Measurements from ENCODE around the gene SYNDIG1. TPM values are rescaled to one million over a fixed set of nuclear protein-coding genes. Genes with fewer than 3 reads are reported as not detected.

SYNDIG1 gene
- polyA plus RNA-seq, 1 experiment: 1.7 TPM

- Histone ChIP-seq H3K27me3 (ENCODE audit: control insufficient read depth, insufficient read depth, low read length) (no peaks in the 10 kb centered on the region; the same call in 1 of the 2 replicates), H3K4me3 (ENCODE audit: low read depth, low read length) (no peak overlapping the region), H3K36me3 (ENCODE audit: control insufficient read depth, insufficient read depth, low read length) (no peaks in the 10 kb centered on the region)
- POLR2A ChIA-PET: no interaction called here
- no peak for DNase-seq (ENCODE audit: low read depth)
- no peak for TF ChIP-seq CTCF (IDR thresholded peaks at IDR 0.05; ENCODE audit: insufficient read depth, low read depth, low read length)
- CTCF ChIA-PET: no interaction called here
These were observed 45.8 kb upstream of the SYNDIG1 start for GRCh38 chr20:24423390-24424313.

GRCh38 chr20:24425523-24426135 lies 43.8 kb upstream of the SYNDIG1 start:
- TF ChIP-seq CTCF (IDR thresholded peaks at IDR 0.05; ENCODE audit: insufficient read depth, low read depth, low read length): no peak
- Histone ChIP-seq H3K27me3 (ENCODE audit: control insufficient read depth, insufficient read depth, low read length) (no peaks in the 10 kb centered on the region; the same call in 1 of the 2 replicates), H3K36me3 (ENCODE audit: control insufficient read depth, insufficient read depth, low read length) (no peaks in the 10 kb centered on the region), H3K4me3 (ENCODE audit: low read depth, low read length) (no peak overlapping the region)
- ChIA-PET CTCF (no interaction called here), POLR2A (no interaction called here)
- DNase-seq (ENCODE audit: low read depth): no peak

- ChIA-PET POLR2A (no interaction called here), CTCF (interaction anchor here (1.0 kb wide), 1 partner anchor 39 kb away, joined by 4 read pairs; no protein-coding TSS in a partner anchor)
- no peak for DNase-seq (ENCODE audit: low read depth)
- Histone ChIP-seq H3K36me3 (ENCODE audit: control insufficient read depth, insufficient read depth, low read length) (no peaks in the 10 kb centered on the region), H3K4me3 (ENCODE audit: low read depth, low read length) (no peak overlapping the region), H3K27me3 (ENCODE audit: control insufficient read depth, insufficient read depth, low read length) (no peaks in the 10 kb centered on the region)
- TF ChIP-seq CTCF (IDR thresholded peaks at IDR 0.05; ENCODE audit: insufficient read depth, low read depth, low read length): no peak
These were observed 38.0 kb upstream of the SYNDIG1 start for GRCh38 chr20:24431279-24432045.

GRCh38 chr20:24432046-24432442 lies 37.4 kb upstream of the SYNDIG1 start:
- no peak for DNase-seq (ENCODE audit: low read depth)
- ChIA-PET CTCF (interaction anchor here (0.6 to 1.0 kb wide), 2 partner anchors 38 to 517 kb away, joined by 4 to 6 read pairs; no protein-coding TSS in a partner anchor), POLR2A (no interaction called here)
- Histone ChIP-seq H3K4me3 (ENCODE audit: low read depth, low read length) (no peak overlapping the region), H3K27me3 (ENCODE audit: control insufficient read depth, insufficient read depth, low read length) (no peaks in the 10 kb centered on the region), H3K36me3 (ENCODE audit: control insufficient read depth, insufficient read depth, low read length) (no peaks in the 10 kb centered on the region)
- no peak for TF ChIP-seq CTCF (IDR thresholded peaks at IDR 0.05; ENCODE audit: insufficient read depth, low read depth, low read length)

GRCh38 chr20:24436160-24436559 lies 33.3 kb upstream of the SYNDIG1 start:
- ChIA-PET CTCF (no interaction called here), POLR2A (no interaction called here)
- DNase-seq (ENCODE audit: low read depth): no peak
- Histone ChIP-seq H3K4me3 (ENCODE audit: low read depth, low read length) (no peak overlapping the region), H3K36me3 (ENCODE audit: control insufficient read depth, insufficient read depth, low read length) (no peaks in the 10 kb centered on the region), H3K27me3 (ENCODE audit: control insufficient read depth, insufficient read depth, low read length) (peaks cover 1% of the 10 kb centered on the region; the same call in 1 of the 2 replicates)
- TF ChIP-seq CTCF (IDR thresholded peaks at IDR 0.05; ENCODE audit: insufficient read depth, low read depth, low read length): no peak

Data from BJ (cell line).